HG03196 (cell line): ENCODE results near the gene WNT3.

Experiments
- ATAC-seq: cut with Tn5 transposase; IDR thresholded peaks from one replicate; pipeline ENCODE4 v1.9.1; 2021; ENCODE audit not compliant: unreplicated experiment

The WNT3 gene

GRCh38 chr17:46789610-46790009 lies 28.9 kb downstream of the WNT3 start:
- ATAC-seq: no peak

GRCh38 chr17:46788796-46789195 lies 29.7 kb downstream of the WNT3 start:
- ATAC-seq: no peak

- ATAC-seq: no peak
Observed at GRCh38 chr17:46788300-46788699, 30.2 kb downstream of the WNT3 start.

- no peak for ATAC-seq
Observed at GRCh38 chr17:46787478-46787877, 31.0 kb downstream of the WNT3 start.

- ATAC-seq: no peak
Observed at GRCh38 chr17:46785696-46786095, 32.8 kb downstream of the WNT3 start.

GRCh38 chr17:46783031-46783593 lies 35.4 kb downstream of the WNT3 start:
- no peak for ATAC-seq

- no peak for ATAC-seq
Observed at GRCh38 chr17:46782250-46782953, 36.1 kb downstream of the WNT3 start.

GRCh38 chr17:46780003-46780373 lies 38.5 kb downstream of the WNT3 start:
- ATAC-seq: no peak

GRCh38 chr17:46777943-46778915 lies 40.3 kb downstream of the WNT3 start:
- no peak for ATAC-seq

- no peak for ATAC-seq
Observed at GRCh38 chr17:46776298-46777005, 42.0 kb downstream of the WNT3 start.

- no peak for ATAC-seq
Observed at GRCh38 chr17:46774108-46774737, 44.3 kb downstream of the WNT3 start.

- no peak for ATAC-seq
Observed at GRCh38 chr17:46773676-46774075, 44.8 kb downstream of the WNT3 start.

- no peak for ATAC-seq
Observed at GRCh38 chr17:46773221-46773605, 45.3 kb downstream of the WNT3 start.

GRCh38 chr17:46772475-46773220 lies 45.8 kb downstream of the WNT3 start:
- ATAC-seq: no peak

GRCh38 chr17:46771561-46772474 lies 46.7 kb downstream of the WNT3 start:
- no peak for ATAC-seq

- no peak for ATAC-seq
Observed at GRCh38 chr17:46770818-46771560, 47.5 kb downstream of the WNT3 start.

GRCh38 chr17:46770439-46770817 lies 48.1 kb downstream of the WNT3 start:
- ATAC-seq: no peak
